Right lobe of liver (tissue), 6 donors: ENCODE results near the gene ANP32A. TPM values are rescaled to one million over a fixed set of nuclear protein-coding genes. Genes with fewer than 3 reads are reported as not detected.
"Not testable (repeated sequence)": the region's sequence is repeated elsewhere in the genome, so short reads cannot be mapped to it uniquely, and the experiment has no call there.

Source experiments
- ATAC-seq, 4 donors: fragments of 200-7000 bp; cut with Tn5 transposase; one replicate each; pipeline ENCODE4 v1.9.1; 2020; ENCODE audit warnings: mild to moderate bottlenecking in 4 of 4, moderate library complexity in 4 of 4
- DNase-seq, 3 donors: peaks; one replicate each; pipeline ENCODE4 v3.0.0-alpha.2; 2020
- H3K27ac ChIP-seq, 3 donors: fragments of 200-600 bp; one replicate each; pipeline ENCODE4 v1.8.0; 2022
- H3K27me3 ChIP-seq, 2 donors: fragments of 200-600 bp; one replicate each; pipeline ENCODE4 v1.8.0; 2022
- H3K36me3 ChIP-seq, 4 donors: fragments of 200-600 bp; sonication (generic) in 1 of 4; one replicate each; pipeline versions ENCODE4 v1.5.1 to v1.8.0; 2017 to 2022; ENCODE audit warnings: control low read depth in 1 of 4
- H3K4me1 ChIP-seq, 4 donors: fragments of 200-600 bp; sonication (generic) in 1 of 4; one replicate each; pipeline versions ENCODE4 v1.5.1 to v1.8.0; 2017 to 2022; ENCODE audit warnings: control low read depth in 1 of 4
- H3K4me3 ChIP-seq, 3 donors: fragments of 200-600 bp; one replicate each; pipeline ENCODE4 v1.8.0; 2022
- H3K9me3 ChIP-seq, 4 donors: fragments of 200-600 bp; sonication (generic) in 1 of 4; one replicate each; pipeline versions ENCODE4 v1.5.1 to v1.8.0; 2017 to 2022; ENCODE audit warnings: control low read depth in 1 of 4
- POLR2A ChIP-seq: fragments of 450-650 bp; IDR thresholded peaks from one replicate; pipeline ENCODE4 v1.6.1; 2017; ENCODE audit warnings: antibody characterized with exemption, mild to moderate bottlenecking
- WGBS: methylation state at CpG from one replicate; pipeline ENCODE4 v1.1.6; 2018; ENCODE audit warnings: low coverage, low lambda C conversion rate; ENCODE audit not compliant: insufficient coverage; ENCODE audit errors: missing lambda C conversion rate; 5-methylcytosine and 5-hydroxymethylcytosine counted together
- intact Hi-C, 2 donors: fragments of 100-400 bp; cut with DNase I; formaldehyde crosslinking; loops; one replicate each; pipeline versions ENCODE4 v1.11.2 to v1.14.1; 2022
- total RNA-seq, 6 experiments: library from RNA; depleted of rRNA in 2 of 6; stranded (reverse); fragments of >200 nt in 2 of 6; fragmentation: NEBNext Ultra II Directional in 3 of 6; extraction: Animal tissue kit (Norgen Biotek cat#: 25700) in 3 of 6; gene quantifications; one replicate each; pipeline versions ENCODE4 v1.1.0 to v1.2.4, GENCODE V29; 2016 to 2023
- TF ChIP-seq, protein P1 (sequence below), 4 donors: fragments of 200-600 bp in 3 of 4; fragments of 450-650 bp in 1 of 4; IDR thresholded peaks; one replicate each; pipeline versions ENCODE4 v1.5.1 to v1.8.0; 2016 to 2022; ENCODE audit warnings: antibody characterized with exemption in 4 of 4, mild to moderate bottlenecking in 2 of 4
- donor health status: DM: no; HTN: yes; CAD: no.
- donor health status: DM: no; HTN: no; CAD: no.
- donor health status: DM: no; HTN: no; CAD: no.
- donor health status: DM: no; HTN: yes; CAD: no.
- donor health status: DM: no; HTN: yes; CAD: no.

ANP32A gene
- total RNA-seq, 6 experiments from 2014 or later = 39.9 to 66.6 (median 49.0) TPM

DNA sequence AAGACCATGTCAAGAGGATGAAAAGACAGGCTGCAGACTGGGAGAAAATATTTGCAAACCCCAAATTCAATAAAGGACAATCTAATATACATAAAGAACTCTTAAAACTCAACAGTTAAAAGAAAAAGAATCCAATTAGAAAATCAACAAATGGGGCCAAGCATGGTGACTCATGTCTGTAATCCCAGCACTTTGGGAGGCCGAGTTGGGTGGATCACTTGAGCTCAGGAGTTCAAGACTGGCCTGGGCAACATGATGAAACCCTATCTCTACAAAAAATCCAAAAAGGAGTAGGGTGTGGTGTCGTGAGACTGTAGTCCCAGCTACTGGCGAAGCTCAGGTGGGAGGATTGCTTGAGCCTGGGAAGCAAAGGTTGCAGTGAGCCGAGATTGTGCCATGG, 57.6 kb downstream of the ANP32A start:
- ATAC-seq (no peak), DNase-seq (no peak)
- no peaks in the 10 kb centered on the region for H3K27me3 ChIP-seq
- H3K36me3 ChIP-seq = no peaks in the 10 kb centered on the region
- H3K27ac ChIP-seq = no peak overlapping the region
- no peaks in the 10 kb centered on the region for H3K9me3 ChIP-seq
- no peaks in the 10 kb centered on the region for H3K4me1 ChIP-seq
- TF ChIP-seq, protein P1, sequence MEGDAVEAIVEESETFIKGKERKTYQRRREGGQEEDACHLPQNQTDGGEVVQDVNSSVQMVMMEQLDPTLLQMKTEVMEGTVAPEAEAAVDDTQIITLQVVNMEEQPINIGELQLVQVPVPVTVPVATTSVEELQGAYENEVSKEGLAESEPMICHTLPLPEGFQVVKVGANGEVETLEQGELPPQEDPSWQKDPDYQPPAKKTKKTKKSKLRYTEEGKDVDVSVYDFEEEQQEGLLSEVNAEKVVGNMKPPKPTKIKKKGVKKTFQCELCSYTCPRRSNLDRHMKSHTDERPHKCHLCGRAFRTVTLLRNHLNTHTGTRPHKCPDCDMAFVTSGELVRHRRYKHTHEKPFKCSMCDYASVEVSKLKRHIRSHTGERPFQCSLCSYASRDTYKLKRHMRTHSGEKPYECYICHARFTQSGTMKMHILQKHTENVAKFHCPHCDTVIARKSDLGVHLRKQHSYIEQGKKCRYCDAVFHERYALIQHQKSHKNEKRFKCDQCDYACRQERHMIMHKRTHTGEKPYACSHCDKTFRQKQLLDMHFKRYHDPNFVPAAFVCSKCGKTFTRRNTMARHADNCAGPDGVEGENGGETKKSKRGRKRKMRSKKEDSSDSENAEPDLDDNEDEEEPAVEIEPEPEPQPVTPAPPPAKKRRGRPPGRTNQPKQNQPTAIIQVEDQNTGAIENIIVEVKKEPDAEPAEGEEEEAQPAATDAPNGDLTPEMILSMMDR (IDR thresholded peaks at IDR 0.05) = no peak
- TF ChIP-seq POLR2A = no peak
- intact Hi-C loops = no loop called here
- WGBS = 80% methylated on average over 4 of the region's 4 CpGs
- H3K4me3 ChIP-seq = no peak overlapping the region

DNA sequence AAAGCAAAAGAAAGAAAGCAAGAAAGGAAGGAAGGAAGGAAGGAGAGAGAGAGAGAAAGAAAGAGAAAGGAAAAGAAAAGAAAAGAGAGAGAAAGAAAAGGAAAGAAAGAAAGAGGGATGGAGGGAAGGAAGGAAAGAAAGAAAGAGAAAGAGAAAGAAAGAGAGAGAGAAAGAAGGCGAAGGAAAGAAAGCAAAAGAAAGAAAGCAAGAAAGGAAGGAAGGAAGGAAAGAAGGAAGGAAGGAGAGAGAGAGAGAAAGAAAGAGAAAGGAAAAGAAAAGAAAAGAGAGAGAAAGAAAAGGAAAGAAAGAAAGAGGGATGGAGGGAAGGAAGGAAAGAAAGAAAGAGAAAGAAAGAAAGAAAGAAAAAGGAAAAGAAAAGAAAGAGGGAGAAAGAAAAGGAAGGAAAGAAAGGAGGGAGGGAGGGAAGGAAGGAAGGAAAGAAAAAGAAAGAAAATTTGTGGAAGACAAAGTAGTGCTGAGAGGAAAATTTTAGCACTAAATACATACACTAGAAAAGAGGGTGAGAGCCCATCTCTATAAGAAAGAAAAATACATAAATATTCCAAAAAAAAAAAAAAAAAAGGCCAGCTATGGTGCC, 60.6 kb downstream of the ANP32A start:
- intact Hi-C loops = not testable (repeated sequence)

DNA sequence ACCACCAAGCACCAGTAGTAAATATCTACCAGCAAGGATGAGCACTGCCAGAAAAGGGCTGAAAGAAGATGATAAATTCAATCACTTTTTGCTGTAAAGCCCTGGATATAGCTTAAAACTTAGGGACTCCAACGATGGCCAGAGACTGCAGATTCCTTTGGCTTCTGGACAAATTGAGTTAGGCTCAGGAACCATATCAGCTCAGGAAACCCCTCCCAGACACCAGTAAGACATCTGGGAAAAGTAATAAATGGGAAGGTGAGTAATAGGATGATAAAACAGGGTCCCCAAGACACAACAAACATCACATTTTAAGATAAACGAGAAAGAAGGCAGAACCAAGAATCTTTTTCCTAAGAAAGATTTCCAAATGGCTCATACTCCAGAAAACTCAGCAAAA, 65.0 kb downstream of the ANP32A start:
- Histone ChIP-seq H3K4me3 (no peak overlapping the region), H3K36me3 (no peaks in the 10 kb centered on the region), H3K4me1 (no peaks in the 10 kb centered on the region), H3K27me3 (no peaks in the 10 kb centered on the region), H3K27ac (no peak overlapping the region), H3K9me3 (no peaks in the 10 kb centered on the region)
- DNase-seq = no peak
- 31% methylated on average over 2 of the region's 2 CpGs for WGBS
- no peak for TF ChIP-seq POLR2A
- TF ChIP-seq, protein P1 (IDR thresholded peaks at IDR 0.05) = no peak
- intact Hi-C loops = no loop called here
- ATAC-seq = no peak

More for the DNA sequence above, 60.6 kb downstream of the ANP32A start:
- not testable (repeated sequence) for H3K27me3 ChIP-seq, H3K4me1 ChIP-seq, DNase-seq, H3K9me3 ChIP-seq, H3K27ac ChIP-seq, H3K36me3 ChIP-seq, ATAC-seq, H3K4me3 ChIP-seq
- WGBS = 100% methylated on average over 1 of the region's 1 CpG

DNA sequence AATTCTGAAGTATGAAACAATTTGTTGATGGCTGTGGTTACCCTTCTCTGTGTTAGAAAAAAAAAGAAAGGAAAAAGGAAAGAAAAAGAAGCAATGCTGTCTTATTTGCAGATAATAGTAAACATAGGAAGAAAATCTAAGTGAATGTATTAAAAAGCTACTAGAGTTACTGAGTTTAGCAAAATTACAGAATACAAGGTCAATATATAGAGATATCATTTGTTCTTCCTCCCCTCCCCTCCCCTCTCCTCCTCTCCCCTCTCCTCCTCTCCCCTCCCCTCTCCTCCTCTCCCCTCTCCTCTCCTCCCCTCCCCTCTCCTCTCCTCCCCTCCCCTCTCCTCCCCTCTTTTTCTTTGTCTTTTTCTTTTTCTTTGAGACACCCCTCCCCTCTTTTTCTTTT, 69.1 kb downstream of the ANP32A start:
- no peaks in the 10 kb centered on the region for H3K27me3 ChIP-seq
- intact Hi-C loops = no loop called here
- H3K9me3 ChIP-seq = no peaks in the 10 kb centered on the region
- H3K27ac ChIP-seq = no peak overlapping the region
- H3K4me1 ChIP-seq = no peaks in the 10 kb centered on the region
- H3K4me3 ChIP-seq = no peak overlapping the region
- no peak for TF ChIP-seq POLR2A
- TF ChIP-seq, protein P1 (IDR thresholded peaks at IDR 0.05) = no peak
- no peak for DNase-seq
- H3K36me3 ChIP-seq = no peaks in the 10 kb centered on the region
- ATAC-seq = no peak

DNA sequence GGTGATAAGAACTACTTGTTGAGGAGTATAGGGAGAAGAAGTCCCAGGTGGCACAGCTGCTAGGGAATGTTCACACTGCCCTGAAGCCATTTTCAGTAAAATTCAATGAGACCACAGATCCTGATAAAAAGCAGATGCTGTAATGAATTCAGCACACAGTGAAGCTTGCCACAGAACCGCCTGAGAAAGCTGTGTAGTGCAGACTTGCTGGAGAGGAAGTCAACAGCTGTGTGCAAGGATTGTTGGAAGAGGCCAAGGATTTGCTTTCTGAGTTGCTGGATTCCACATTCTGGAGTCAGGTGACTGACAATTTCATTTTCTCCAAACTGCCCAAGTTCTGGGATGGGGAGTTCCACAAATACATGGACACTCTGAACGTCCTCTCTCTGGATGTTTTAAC, 70.9 kb downstream of the ANP32A start:
- H3K4me1 ChIP-seq = no peaks in the 10 kb centered on the region
- no peaks in the 10 kb centered on the region for H3K27me3 ChIP-seq
- no peak overlapping the region for H3K27ac ChIP-seq
- ATAC-seq (no peak), DNase-seq (no peak)
- no peak overlapping the region for H3K4me3 ChIP-seq
- H3K36me3 ChIP-seq = no peaks in the 10 kb centered on the region
- intact Hi-C loops = no loop called here
- 51% methylated on average over 2 of the region's 2 CpGs for WGBS
- H3K9me3 ChIP-seq = peaks cover 0 to under 1% (median 0%) of the 10 kb centered on the region in 4 donors
- no peak for TF ChIP-seq POLR2A
- TF ChIP-seq, protein P1 (IDR thresholded peaks at IDR 0.05) = no peak
